Right atrium auricular region (tissue), 2 donors: ENCODE measurements around the gene DHRS7. TPM values are rescaled to one million over a fixed set of nuclear protein-coding genes. Genes with fewer than 3 reads are reported as not detected.

Experiments used
- DNase-seq: peaks from one replicate; pipeline ENCODE4 v3.0.0-alpha.2; 2019; ENCODE audit warnings: low spot score
- H3K27ac ChIP-seq, 2 donors: fragments of 200-600 bp; sonication (generic); 1 replicate in 1 of 2; 2 replicates in 1 of 2; pipeline ENCODE4 v1.5.1; 2016 to 2019
- H3K27me3 ChIP-seq, 2 donors: fragments of 200-600 bp; sonication (generic); one replicate each; pipeline versions ENCODE4 v1.5.1 to v1.6.0; 2017 to 2019
- H3K36me3 ChIP-seq: fragments of 200-600 bp; sonication (generic); one replicate; pipeline ENCODE4 v1.5.1; 2016
- H3K4me1 ChIP-seq, 2 donors: fragments of 200-600 bp; sonication (generic); one replicate each; pipeline versions ENCODE4 v1.5.1 to v1.6.0; 2017 to 2019
- H3K4me3 ChIP-seq, 2 donors: fragments of 200-600 bp; sonication (generic); 1 replicate in 1 of 2; 2 replicates in 1 of 2; pipeline ENCODE4 v1.5.1; 2017 to 2019; ENCODE audit warnings: mild to moderate bottlenecking in 1 of 2, moderate library complexity in 1 of 2
- H3K9me3 ChIP-seq, 2 donors: fragments of 200-600 bp; sonication (generic); one replicate each; pipeline ENCODE4 v1.5.1; 2019
- CTCF ChIP-seq, 2 donors: fragments of 200-600 bp; sonication (generic); IDR thresholded peaks; one replicate each; pipeline ENCODE4 v1.5.1; 2019; ENCODE audit warnings: antibody characterized with exemption in 2 of 2
- total RNA-seq, 2 donors: library from RNA; depleted of rRNA; stranded (reverse); fragments of >200 nt; gene quantifications; one replicate each; pipeline ENCODE4 v1.1.0, GENCODE V29; 2016

The DHRS7 gene
- total RNA-seq, 2 donors from 2014 or later = 57.6 to 71.8 TPM

GRCh38 chr14:60183138-60183537, 17.9 kb upstream of the DHRS7 start:
- H3K27ac ChIP-seq = no peak overlapping the region
- no peak for TF ChIP-seq CTCF (IDR thresholded peaks at IDR 0.05)
- H3K4me1 ChIP-seq = peaks cover 0 to 5% of the 10 kb centered on the region in 2 donors
- DNase-seq = no peak
- H3K27me3 ChIP-seq = no peaks in the 10 kb centered on the region
- H3K9me3 ChIP-seq = peaks cover 0 to 10% of the 10 kb centered on the region in 2 donors
- no peak overlapping the region for H3K4me3 ChIP-seq
- no peaks in the 10 kb centered on the region for H3K36me3 ChIP-seq

- Histone ChIP-seq H3K4me3 (no peak overlapping the region), H3K9me3 (peaks cover 0 to 11% of the 10 kb centered on the region in 2 donors), H3K27ac (no peak overlapping the region), H3K4me1 (peaks cover 0 to 5% of the 10 kb centered on the region in 2 donors), H3K36me3 (no peaks in the 10 kb centered on the region), H3K27me3 (no peaks in the 10 kb centered on the region)
- DNase-seq = no peak
- no peak for TF ChIP-seq CTCF (IDR thresholded peaks at IDR 0.05)
Observed at GRCh38 chr14:60179431-60179869, 14.3 kb upstream of the DHRS7 start.

- Histone ChIP-seq H3K9me3 (peaks cover 0 to 11% of the 10 kb centered on the region in 2 donors), H3K27me3 (no peaks in the 10 kb centered on the region), H3K36me3 (no peaks in the 10 kb centered on the region), H3K27ac (no peak overlapping the region), H3K4me3 (no peak overlapping the region), H3K4me1 (peaks cover 0 to 2% of the 10 kb centered on the region in 2 donors)
- no peak for DNase-seq
- no peak for TF ChIP-seq CTCF (IDR thresholded peaks at IDR 0.05)
Observed at GRCh38 chr14:60178820-60179219, 13.6 kb upstream of the DHRS7 start.

GRCh38 chr14:60178164-60178563, 13.0 kb upstream of the DHRS7 start:
- Histone ChIP-seq H3K4me3 (no peak overlapping the region), H3K4me1 (no peaks in the 10 kb centered on the region), H3K27ac (no peak overlapping the region), H3K36me3 (no peaks in the 10 kb centered on the region), H3K27me3 (no peaks in the 10 kb centered on the region), H3K9me3 (peaks cover 0 to 11% of the 10 kb centered on the region in 2 donors)
- no peak for TF ChIP-seq CTCF (IDR thresholded peaks at IDR 0.05)
- DNase-seq = no peak

- Histone ChIP-seq H3K4me3 (no peak overlapping the region), H3K27me3 (no peaks in the 10 kb centered on the region), H3K9me3 (peaks cover 0 to 11% of the 10 kb centered on the region in 2 donors), H3K36me3 (no peaks in the 10 kb centered on the region), H3K27ac (no peak overlapping the region), H3K4me1 (no peaks in the 10 kb centered on the region)
- DNase-seq = no peak
- no peak for TF ChIP-seq CTCF (IDR thresholded peaks at IDR 0.05)
Observed at GRCh38 chr14:60175255-60175902, 10.2 kb upstream of the DHRS7 start.
